GM12878 (cell line): Measurements from ENCODE around the gene ENOX2.

Source experiments
- CBX5 ChIP-seq: sonication (generic); IDR thresholded peaks from 2 replicates; pipeline ENCODE4 v1.6.1; 2016; ENCODE audit warnings: low read depth, moderate library complexity, mild to moderate bottlenecking, inconsistent platforms
- EP300 ChIP-seq, 2 experiments: fragments of 150-350 bp in 1 of 2; IDR thresholded peaks; 2 replicates each; pipeline ENCODE4 v1.6.1; 2011 to 2012; ENCODE audit warnings: low read depth in 2 of 2, low read length in 2 of 2, borderline replicate concordance in 1 of 2, improper control_type of control experiment in 1 of 2, inconsistent platforms in 1 of 2; ENCODE audit not compliant: control insufficient read depth in 1 of 2
- MXI1 ChIP-seq: fragments of 150-350 bp; IDR thresholded peaks from 2 replicates; pipeline ENCODE4 v1.6.1; 2011; ENCODE audit warnings: low read depth, mild to moderate bottlenecking, inconsistent platforms, low read length, improper control_type of control experiment
- MYC ChIP-seq: IDR thresholded peaks from 2 replicates; pipeline ENCODE4 v1.6.1; 2011; ENCODE audit warnings: mild to moderate bottlenecking, low read length, moderate library complexity, inconsistent platforms; ENCODE audit not compliant: insufficient read depth, insufficient replicate concordance, insufficient read length, severe bottlenecking
- POLR2A ChIP-seq: IDR thresholded peaks from 2 replicates; pipeline ENCODE4 v1.6.1; 2011; ENCODE audit warnings: low read depth, mild to moderate bottlenecking, low read length
- POLR2AphosphoS5 ChIP-seq: IDR thresholded peaks from 2 replicates; pipeline ENCODE4 v1.6.1; 2011; ENCODE audit warnings: mild to moderate bottlenecking, low read length, inconsistent platforms
- SIN3A ChIP-seq: IDR thresholded peaks from 2 replicates; pipeline ENCODE4 v1.6.1; 2012; ENCODE audit warnings: low read depth, low read length, improper control_type of control experiment
- SMC3 ChIP-seq: IDR thresholded peaks from 2 replicates; pipeline ENCODE4 v1.6.1; 2011; ENCODE audit warnings: low read length, improper control_type of control experiment, borderline replicate concordance
- SUZ12 ChIP-seq: fragments of 200-600 bp; sonication (generic); IDR thresholded peaks from one replicate; pipeline ENCODE4 v1.6.1; 2018; ENCODE audit warnings: antibody characterized with exemption, mild to moderate bottlenecking; ENCODE audit not compliant: unreplicated experiment
- TF ChIP-seq, protein P1 (sequence below), 3 experiments: IDR thresholded peaks in 2 of 3; conservative IDR thresholded peaks in 1 of 3; 2 replicates each; pipeline ENCODE4 v1.5.1; 2011; ENCODE audit warnings: low read depth in 3 of 3, low read length in 3 of 3, mild to moderate bottlenecking in 3 of 3, control low read depth in 2 of 3, moderate library complexity in 2 of 3, inconsistent platforms in 1 of 3, mixed read lengths in 1 of 3; ENCODE audit not compliant: control insufficient read depth in 2 of 3, insufficient read depth in 1 of 3; ENCODE audit errors: extremely low read depth in 1 of 3
- TF ChIP-seq, protein P2 (sequence below): IDR thresholded peaks from 2 replicates; pipeline ENCODE4 v1.6.1; 2011; ENCODE audit warnings: low read depth, mild to moderate bottlenecking, low read length, moderate library complexity, borderline replicate concordance; ENCODE audit errors: extremely low read depth
- TF ChIP-seq, protein P3 (sequence below): fragments of 450-650 bp; IDR thresholded peaks from 2 replicates; pipeline ENCODE4 v1.6.1; 2018; ENCODE audit warnings: borderline replicate concordance, mild to moderate bottlenecking; ENCODE audit not compliant: partially characterized antibody
- TF ChIP-seq, protein P4 (sequence below): IDR thresholded peaks from 2 replicates; pipeline ENCODE4 v1.6.1; 2011; ENCODE audit warnings: mild to moderate bottlenecking, low read depth, low read length, moderate library complexity; ENCODE audit not compliant: insufficient replicate concordance
- TF ChIP-seq, protein P5 (sequence below): IDR thresholded peaks from 2 replicates; pipeline ENCODE4 v1.6.1; 2012; ENCODE audit warnings: low read depth, low read length, improper control_type of control experiment

DNA sequence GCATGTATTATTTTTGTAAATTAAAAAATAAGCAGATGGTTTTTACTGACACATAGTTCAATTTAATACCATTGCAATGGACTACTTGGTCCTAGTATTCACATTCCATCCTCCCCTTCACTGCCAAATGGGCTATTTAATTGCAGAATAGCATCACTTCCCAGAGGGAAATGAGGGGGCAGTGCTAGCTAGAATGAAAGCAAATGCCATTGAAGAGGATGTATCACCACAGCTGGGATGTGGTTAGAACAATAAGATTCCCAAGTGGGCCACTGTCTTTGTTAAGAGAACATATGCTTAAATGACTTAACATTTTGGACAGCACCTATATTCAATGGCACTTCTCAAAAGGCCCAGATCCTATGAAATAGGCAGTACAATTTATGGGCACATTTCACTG is 276.5 kb downstream of the ENOX2 start:
- TF ChIP-seq, protein P1, sequence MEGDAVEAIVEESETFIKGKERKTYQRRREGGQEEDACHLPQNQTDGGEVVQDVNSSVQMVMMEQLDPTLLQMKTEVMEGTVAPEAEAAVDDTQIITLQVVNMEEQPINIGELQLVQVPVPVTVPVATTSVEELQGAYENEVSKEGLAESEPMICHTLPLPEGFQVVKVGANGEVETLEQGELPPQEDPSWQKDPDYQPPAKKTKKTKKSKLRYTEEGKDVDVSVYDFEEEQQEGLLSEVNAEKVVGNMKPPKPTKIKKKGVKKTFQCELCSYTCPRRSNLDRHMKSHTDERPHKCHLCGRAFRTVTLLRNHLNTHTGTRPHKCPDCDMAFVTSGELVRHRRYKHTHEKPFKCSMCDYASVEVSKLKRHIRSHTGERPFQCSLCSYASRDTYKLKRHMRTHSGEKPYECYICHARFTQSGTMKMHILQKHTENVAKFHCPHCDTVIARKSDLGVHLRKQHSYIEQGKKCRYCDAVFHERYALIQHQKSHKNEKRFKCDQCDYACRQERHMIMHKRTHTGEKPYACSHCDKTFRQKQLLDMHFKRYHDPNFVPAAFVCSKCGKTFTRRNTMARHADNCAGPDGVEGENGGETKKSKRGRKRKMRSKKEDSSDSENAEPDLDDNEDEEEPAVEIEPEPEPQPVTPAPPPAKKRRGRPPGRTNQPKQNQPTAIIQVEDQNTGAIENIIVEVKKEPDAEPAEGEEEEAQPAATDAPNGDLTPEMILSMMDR (IDR thresholded peaks at IDR 0.05 in 2 of 3, conservative IDR thresholded peaks at IDR 0.05 in 1 of 3; ENCODE audit: control insufficient read depth in 2 of 3, extremely low read depth in 1 of 3, insufficient read depth in 1 of 3, low read depth in 3 of 3, low read length in 3 of 3): no peak
- TF ChIP-seq, protein P2, sequence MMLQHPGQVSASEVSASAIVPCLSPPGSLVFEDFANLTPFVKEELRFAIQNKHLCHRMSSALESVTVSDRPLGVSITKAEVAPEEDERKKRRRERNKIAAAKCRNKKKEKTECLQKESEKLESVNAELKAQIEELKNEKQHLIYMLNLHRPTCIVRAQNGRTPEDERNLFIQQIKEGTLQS: no peak
- TF ChIP-seq SUZ12 (no peak), POLR2AphosphoS5 (no peak), MYC (no peak), CBX5 (no peak), POLR2A (no peak), SIN3A (no peak), EP300 (IDR thresholded peaks at IDR 0.05; ENCODE audit: borderline replicate concordance in 1 of 2, control insufficient read depth in 1 of 2, low read depth in 2 of 2, low read length in 2 of 2) (no peak), MXI1 (no peak), SMC3 (no peak)
- TF ChIP-seq, protein P3, sequence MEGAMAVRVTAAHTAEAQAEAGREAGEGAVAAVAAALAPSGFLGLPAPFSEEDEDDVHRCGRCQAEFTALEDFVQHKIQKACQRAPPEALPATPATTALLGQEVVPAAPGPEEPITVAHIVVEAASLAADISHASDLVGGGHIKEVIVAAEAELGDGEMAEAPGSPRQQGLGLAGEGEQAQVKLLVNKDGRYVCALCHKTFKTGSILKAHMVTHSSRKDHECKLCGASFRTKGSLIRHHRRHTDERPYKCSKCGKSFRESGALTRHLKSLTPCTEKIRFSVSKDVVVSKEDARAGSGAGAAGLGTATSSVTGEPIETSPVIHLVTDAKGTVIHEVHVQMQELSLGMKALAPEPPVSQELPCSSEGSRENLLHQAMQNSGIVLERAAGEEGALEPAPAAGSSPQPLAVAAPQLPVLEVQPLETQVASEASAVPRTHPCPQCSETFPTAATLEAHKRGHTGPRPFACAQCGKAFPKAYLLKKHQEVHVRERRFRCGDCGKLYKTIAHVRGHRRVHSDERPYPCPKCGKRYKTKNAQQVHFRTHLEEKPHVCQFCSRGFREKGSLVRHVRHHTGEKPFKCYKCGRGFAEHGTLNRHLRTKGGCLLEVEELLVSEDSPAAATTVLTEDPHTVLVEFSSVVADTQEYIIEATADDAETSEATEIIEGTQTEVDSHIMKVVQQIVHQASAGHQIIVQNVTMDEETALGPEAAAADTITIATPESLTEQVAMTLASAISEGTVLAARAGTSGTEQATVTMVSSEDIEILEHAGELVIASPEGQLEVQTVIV: no peak
- TF ChIP-seq, protein P4, sequence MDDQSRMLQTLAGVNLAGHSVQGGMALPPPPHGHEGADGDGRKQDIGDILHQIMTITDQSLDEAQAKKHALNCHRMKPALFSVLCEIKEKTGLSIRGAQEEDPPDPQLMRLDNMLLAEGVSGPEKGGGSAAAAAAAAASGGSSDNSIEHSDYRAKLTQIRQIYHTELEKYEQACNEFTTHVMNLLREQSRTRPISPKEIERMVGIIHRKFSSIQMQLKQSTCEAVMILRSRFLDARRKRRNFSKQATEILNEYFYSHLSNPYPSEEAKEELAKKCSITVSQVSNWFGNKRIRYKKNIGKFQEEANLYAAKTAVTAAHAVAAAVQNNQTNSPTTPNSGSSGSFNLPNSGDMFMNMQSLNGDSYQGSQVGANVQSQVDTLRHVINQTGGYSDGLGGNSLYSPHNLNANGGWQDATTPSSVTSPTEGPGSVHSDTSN: no peak
- TF ChIP-seq, protein P5, sequence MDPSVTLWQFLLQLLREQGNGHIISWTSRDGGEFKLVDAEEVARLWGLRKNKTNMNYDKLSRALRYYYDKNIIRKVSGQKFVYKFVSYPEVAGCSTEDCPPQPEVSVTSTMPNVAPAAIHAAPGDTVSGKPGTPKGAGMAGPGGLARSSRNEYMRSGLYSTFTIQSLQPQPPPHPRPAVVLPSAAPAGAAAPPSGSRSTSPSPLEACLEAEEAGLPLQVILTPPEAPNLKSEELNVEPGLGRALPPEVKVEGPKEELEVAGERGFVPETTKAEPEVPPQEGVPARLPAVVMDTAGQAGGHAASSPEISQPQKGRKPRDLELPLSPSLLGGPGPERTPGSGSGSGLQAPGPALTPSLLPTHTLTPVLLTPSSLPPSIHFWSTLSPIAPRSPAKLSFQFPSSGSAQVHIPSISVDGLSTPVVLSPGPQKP: no peak
